Cardiac muscle cell (in vitro differentiated cells and primary cell): ENCODE results near the gene OSBPL5. TPM values are rescaled to one million over a fixed set of nuclear protein-coding genes. Genes with fewer than 3 reads are reported as not detected.

Source experiments
- DNase-seq, 2 donors: peaks; one replicate each; pipeline versions ENCODE4 v3.0.0 to v3.0.0-alpha.2; 2010 to 2017; ENCODE audit warnings: low read depth in 1 of 2, low spot score in 1 of 2
- H3K27ac ChIP-seq: fragments of 200-600 bp; sonication (generic); 2 replicates; pipeline ENCODE4 v1.5.1; 2016
- H3K27me3 ChIP-seq: fragments of 200-600 bp; sonication (generic); 2 replicates; pipeline ENCODE4 v1.6.0; 2016; ENCODE audit warnings: control low read depth
- H3K36me3 ChIP-seq: fragments of 200-600 bp; sonication (generic); 2 replicates; pipeline ENCODE4 v1.5.1; 2016; ENCODE audit warnings: control low read depth
- H3K4me1 ChIP-seq: fragments of 200-600 bp; sonication (generic); 2 replicates; pipeline ENCODE4 v1.8.1; 2017; ENCODE audit warnings: low read depth, mild to moderate bottlenecking, mixed run types
- H3K4me3 ChIP-seq: fragments of 200-600 bp; sonication (generic); 2 replicates; pipeline ENCODE4 v1.5.1; 2016; ENCODE audit warnings: mild to moderate bottlenecking
- H3K9me3 ChIP-seq: fragments of 200-600 bp; sonication (generic); 2 replicates; pipeline ENCODE4 v1.5.1; 2017; ENCODE audit warnings: low read depth, mild to moderate bottlenecking, control low read depth
- polyA plus RNA-seq: library from polyadenylated mRNA; unstranded; fragments of >200 nt; fragmentation: Nextera tagmentation; extraction: Ambion mirVana; gene quantifications from 2 replicates; pipeline ENCODE4 v1.2.1, GENCODE V29; 2016
- total RNA-seq: library from RNA; depleted of rRNA; stranded (reverse); fragments of >200 nt; gene quantifications from 2 replicates; pipeline ENCODE4 v1.2.3, GENCODE V29; 2016
- TF ChIP-seq, protein P1 (sequence below): IDR thresholded peaks from 2 replicates; pipeline ENCODE4 v1.5.1; 2012; ENCODE audit warnings: low read depth, mild to moderate bottlenecking, low read length

Gene OSBPL5
- total and polyA plus RNA-seq, 2 experiments from 2014 or later = 20.9 to 33.9 TPM

- TF ChIP-seq, protein P1, sequence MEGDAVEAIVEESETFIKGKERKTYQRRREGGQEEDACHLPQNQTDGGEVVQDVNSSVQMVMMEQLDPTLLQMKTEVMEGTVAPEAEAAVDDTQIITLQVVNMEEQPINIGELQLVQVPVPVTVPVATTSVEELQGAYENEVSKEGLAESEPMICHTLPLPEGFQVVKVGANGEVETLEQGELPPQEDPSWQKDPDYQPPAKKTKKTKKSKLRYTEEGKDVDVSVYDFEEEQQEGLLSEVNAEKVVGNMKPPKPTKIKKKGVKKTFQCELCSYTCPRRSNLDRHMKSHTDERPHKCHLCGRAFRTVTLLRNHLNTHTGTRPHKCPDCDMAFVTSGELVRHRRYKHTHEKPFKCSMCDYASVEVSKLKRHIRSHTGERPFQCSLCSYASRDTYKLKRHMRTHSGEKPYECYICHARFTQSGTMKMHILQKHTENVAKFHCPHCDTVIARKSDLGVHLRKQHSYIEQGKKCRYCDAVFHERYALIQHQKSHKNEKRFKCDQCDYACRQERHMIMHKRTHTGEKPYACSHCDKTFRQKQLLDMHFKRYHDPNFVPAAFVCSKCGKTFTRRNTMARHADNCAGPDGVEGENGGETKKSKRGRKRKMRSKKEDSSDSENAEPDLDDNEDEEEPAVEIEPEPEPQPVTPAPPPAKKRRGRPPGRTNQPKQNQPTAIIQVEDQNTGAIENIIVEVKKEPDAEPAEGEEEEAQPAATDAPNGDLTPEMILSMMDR = no peak
- H3K9me3 ChIP-seq = no peaks in the 10 kb centered on the region
- H3K27me3 ChIP-seq = no peaks in the 10 kb centered on the region
- H3K27ac ChIP-seq = no peak overlapping the region
- no peak overlapping the region for H3K4me3 ChIP-seq
- no peak for DNase-seq
- no peaks in the 10 kb centered on the region for H3K4me1 ChIP-seq
- H3K36me3 ChIP-seq = no peaks in the 10 kb centered on the region
Observed at GRCh38 chr11:3103076-3103475, 62.0 kb downstream of the OSBPL5 start.

- H3K27me3 ChIP-seq = no peaks in the 10 kb centered on the region
- H3K27ac ChIP-seq = no peak overlapping the region
- no peaks in the 10 kb centered on the region for H3K4me1 ChIP-seq
- no peaks in the 10 kb centered on the region for H3K9me3 ChIP-seq
- DNase-seq = no peak
- no peaks in the 10 kb centered on the region for H3K36me3 ChIP-seq
- no peak overlapping the region for H3K4me3 ChIP-seq
- TF ChIP-seq, protein P1 = no peak
Observed at GRCh38 chr11:3102641-3102921, 62.5 kb downstream of the OSBPL5 start.

GRCh38 chr11:3101921-3102640 is 63.0 kb downstream of the OSBPL5 start:
- H3K4me3 ChIP-seq = no peak overlapping the region
- DNase-seq = no peak
- no peak overlapping the region for H3K27ac ChIP-seq
- no peaks in the 10 kb centered on the region for H3K36me3 ChIP-seq
- no peaks in the 10 kb centered on the region for H3K9me3 ChIP-seq
- no peaks in the 10 kb centered on the region for H3K4me1 ChIP-seq
- TF ChIP-seq, protein P1 = no peak
- no peaks in the 10 kb centered on the region for H3K27me3 ChIP-seq

DNA sequence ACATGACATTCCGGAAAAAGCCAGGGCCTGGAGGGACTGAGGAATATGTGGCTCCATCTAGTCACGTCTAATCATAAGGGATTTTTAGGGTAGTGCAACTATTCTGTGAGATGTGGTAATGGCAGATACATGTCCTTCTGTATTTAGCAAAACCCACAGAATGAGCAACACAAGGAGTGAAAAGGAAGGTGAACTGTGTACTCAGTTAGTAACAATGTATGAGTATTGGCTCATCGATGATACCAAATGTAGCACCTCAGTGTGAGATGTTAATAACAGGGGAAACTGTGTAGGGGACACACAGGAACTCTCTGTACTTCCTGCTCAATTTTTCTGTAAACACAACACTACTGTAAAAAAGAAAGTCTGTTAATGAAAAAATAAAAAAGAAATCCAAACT is 65.9 kb downstream of the OSBPL5 start:
- H3K4me1 ChIP-seq = no peaks in the 10 kb centered on the region
- TF ChIP-seq, protein P1 = no peak

DNA sequence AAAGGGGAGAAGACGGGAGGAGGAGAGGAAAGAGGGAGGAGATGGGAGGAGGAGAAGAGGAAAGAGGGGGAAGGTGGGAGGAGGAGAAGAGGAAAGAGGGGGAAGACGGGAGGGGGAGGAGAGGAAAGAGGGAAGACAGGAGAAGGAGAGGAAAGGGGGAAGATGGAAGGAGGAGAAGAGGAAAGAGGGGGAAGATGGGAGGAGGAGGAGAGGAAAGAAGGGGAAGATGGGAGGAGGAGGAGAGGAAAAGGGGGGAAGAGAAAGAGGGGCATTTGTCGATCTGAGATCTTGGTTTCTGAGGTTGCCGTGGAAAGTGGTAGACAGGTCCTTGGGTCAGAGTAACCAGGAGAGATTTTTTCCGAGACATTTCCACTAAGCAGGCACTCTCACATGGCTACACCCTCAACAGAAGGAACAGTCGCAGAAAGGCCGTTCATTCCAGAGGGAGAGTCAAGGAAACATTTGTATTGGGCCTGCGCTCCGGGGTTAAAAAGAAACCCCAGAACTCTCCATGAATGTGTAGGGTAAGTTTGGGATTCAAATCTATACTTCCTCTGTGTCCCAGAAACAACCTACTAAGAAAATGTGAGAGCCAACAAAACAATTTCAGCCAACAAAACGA is 68.1 kb downstream of the OSBPL5 start:
- H3K4me1 ChIP-seq = no peaks in the 10 kb centered on the region
- no peak overlapping the region for H3K4me3 ChIP-seq
- DNase-seq = no peak
- H3K27ac ChIP-seq = no peak overlapping the region
- no peaks in the 10 kb centered on the region for H3K36me3 ChIP-seq
- TF ChIP-seq, protein P1 = no peak
- H3K9me3 ChIP-seq = no peaks in the 10 kb centered on the region
- H3K27me3 ChIP-seq = no peaks in the 10 kb centered on the region

More for the DNA sequence above, 65.9 kb downstream of the OSBPL5 start:
- Histone ChIP-seq H3K27ac (no peak overlapping the region), H3K4me3 (no peak overlapping the region), H3K36me3 (no peaks in the 10 kb centered on the region), H3K27me3 (no peaks in the 10 kb centered on the region), H3K9me3 (no peaks in the 10 kb centered on the region)
- DNase-seq = no peak
